IPS-15b (cell line): ENCODE results near the gene TRIO.

Experiments used
- H3K27me3 ChIP-seq: one replicate; pipeline ENCODE4 v1.6.1; 2013; ENCODE audit warnings: low read length; ENCODE audit not compliant: control insufficient read depth, insufficient read depth
- H3K36me3 ChIP-seq: one replicate; pipeline ENCODE4 v1.6.1; 2013; ENCODE audit warnings: low read length; ENCODE audit not compliant: control insufficient read depth, insufficient read depth
- H3K4me1 ChIP-seq: one replicate; pipeline ENCODE4 v1.6.1; 2013; ENCODE audit warnings: mild to moderate bottlenecking, low read length; ENCODE audit not compliant: control insufficient read depth, insufficient read depth
- H3K4me3 ChIP-seq: one replicate; pipeline ENCODE4 v1.5.1; 2013; ENCODE audit warnings: low read depth, low read length
- H3K9ac ChIP-seq: one replicate; pipeline ENCODE4 v1.6.1; 2013; ENCODE audit warnings: low read depth, mild to moderate bottlenecking, low read length
- H3K9me3 ChIP-seq: one replicate; pipeline ENCODE4 v1.6.1; 2013; ENCODE audit warnings: mild to moderate bottlenecking, low read length; ENCODE audit not compliant: control insufficient read depth, insufficient read depth

TRIO gene

DNA sequence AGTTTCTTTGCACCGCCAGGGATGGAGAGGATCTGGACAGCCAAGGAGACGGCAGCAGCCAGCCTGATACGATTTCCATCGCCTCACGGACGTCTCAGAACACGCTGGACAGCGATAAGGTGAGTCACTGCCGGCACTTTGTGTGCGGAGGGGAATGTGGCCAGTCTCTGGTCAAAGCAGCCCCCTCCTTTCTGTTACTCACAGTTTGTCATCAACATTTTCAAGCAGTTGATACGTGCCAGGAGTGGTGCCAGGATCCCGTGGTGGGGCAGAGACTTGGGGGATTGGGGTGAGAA, 263.4 kb downstream of the TRIO start:
- no peaks in the 10 kb centered on the region for H3K9me3 ChIP-seq
- peaks cover 30% of the 10 kb centered on the region for H3K36me3 ChIP-seq
- H3K4me3 ChIP-seq, result no peak overlapping the region
- H3K27me3 ChIP-seq, result no peaks in the 10 kb centered on the region
- no peaks in the 10 kb centered on the region for H3K4me1 ChIP-seq
- H3K9ac ChIP-seq, result no peak overlapping the region

DNA sequence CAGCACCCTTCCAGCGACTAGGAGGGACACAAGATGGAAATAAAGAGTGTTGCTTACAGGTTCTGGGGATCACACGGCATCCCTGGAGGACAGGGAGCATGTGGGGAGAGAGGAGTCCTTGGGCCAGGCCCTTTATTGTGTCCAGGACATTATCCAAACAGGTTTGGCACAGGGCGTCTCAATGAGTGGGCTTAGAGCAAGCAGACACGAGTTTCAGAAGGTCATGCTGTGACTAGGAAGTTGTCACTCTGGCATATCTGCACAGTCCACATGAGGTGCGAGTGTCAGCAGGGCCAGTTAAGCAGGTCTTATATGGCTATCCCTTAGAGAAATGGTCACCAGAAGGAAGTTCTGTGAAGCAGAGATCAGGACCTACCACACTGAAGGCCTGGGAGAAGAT, 263.9 kb downstream of the TRIO start:
- Histone ChIP-seq H3K36me3 (peaks cover 30% of the 10 kb centered on the region), H3K27me3 (no peaks in the 10 kb centered on the region), H3K9me3 (no peaks in the 10 kb centered on the region), H3K9ac (no peak overlapping the region), H3K4me1 (no peaks in the 10 kb centered on the region), H3K4me3 (no peak overlapping the region)

DNA sequence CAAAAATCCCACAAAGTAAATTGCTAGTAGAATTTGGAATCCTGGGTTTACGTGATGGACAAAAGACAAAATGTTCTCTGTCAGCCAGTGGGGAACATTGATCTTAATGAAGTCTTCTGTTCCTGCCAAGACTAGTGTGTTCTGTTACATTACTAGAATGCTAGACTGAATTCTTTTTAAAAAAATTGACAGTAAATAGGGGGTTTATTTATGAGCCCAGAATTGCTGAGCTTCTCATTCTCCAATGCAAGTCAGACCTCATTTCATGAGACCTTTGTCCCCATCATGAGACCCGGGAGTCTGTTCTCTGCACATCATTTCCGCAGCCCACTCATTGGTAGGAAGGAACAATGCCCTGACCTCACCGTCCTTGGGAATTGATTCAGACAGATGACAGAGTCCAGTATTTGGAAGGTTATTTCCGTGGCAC, 264.6 kb downstream of the TRIO start:
- Histone ChIP-seq H3K27me3 (no peaks in the 10 kb centered on the region), H3K9me3 (no peaks in the 10 kb centered on the region), H3K36me3 (peaks cover 27% of the 10 kb centered on the region), H3K9ac (no peak overlapping the region), H3K4me3 (no peak overlapping the region), H3K4me1 (no peaks in the 10 kb centered on the region)

DNA sequence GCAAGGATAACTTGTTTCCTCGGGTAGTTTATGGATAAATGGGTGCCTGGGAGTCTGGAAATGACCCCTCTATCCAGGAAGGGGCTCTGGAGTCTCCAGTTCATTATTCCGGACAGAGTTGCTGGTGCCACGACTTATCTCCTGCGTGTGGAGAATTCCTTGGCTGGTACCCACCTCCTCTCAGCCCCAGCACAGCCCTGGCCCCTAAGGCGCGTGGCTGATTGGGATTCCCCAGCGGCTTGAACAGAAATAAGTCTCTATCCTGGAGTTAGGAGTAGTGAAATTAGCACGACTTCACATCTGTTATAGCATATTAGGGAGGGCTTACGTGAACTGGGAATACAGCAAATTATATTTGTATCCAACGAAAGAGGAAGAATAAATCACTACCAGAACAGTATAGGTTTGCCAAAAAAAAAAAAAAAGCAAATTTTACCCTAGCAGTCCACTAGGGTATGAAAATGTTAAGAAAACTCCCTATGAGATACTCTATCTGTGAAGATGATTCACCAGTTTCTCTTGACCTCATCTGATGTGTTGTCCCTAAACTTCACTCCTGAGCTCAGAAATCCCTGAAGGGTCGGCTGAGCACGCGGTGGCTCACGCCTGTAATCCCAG, 265.9 kb downstream of the TRIO start:
- peaks cover 5% of the 10 kb centered on the region for H3K4me1 ChIP-seq
- no peaks in the 10 kb centered on the region for H3K27me3 ChIP-seq
- peaks cover 27% of the 10 kb centered on the region for H3K36me3 ChIP-seq
- H3K9me3 ChIP-seq, result no peaks in the 10 kb centered on the region
- no peak overlapping the region for H3K9ac ChIP-seq
- no peak overlapping the region for H3K4me3 ChIP-seq

DNA sequence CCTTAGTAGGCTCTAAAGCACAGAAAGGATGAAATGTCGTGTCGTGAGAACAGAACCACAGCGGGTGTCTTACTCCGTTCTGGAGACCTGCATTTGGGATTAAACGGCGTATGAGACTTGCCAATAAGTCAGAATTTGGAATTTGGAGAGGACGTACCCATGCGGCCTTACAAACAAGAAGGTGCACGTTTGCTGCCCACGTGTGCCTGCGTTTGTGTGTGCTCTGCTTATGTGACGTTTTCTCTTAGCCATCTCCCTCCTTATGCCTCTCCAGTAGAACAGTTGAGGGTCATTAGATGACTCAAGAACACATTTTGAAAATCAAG, 266.9 kb downstream of the TRIO start:
- H3K4me3 ChIP-seq, result no peak overlapping the region
- no peak overlapping the region for H3K9ac ChIP-seq
- H3K36me3 ChIP-seq, result peaks cover 26% of the 10 kb centered on the region
- H3K27me3 ChIP-seq, result no peaks in the 10 kb centered on the region
- peaks cover 5% of the 10 kb centered on the region for H3K4me1 ChIP-seq
- H3K9me3 ChIP-seq, result no peaks in the 10 kb centered on the region

DNA sequence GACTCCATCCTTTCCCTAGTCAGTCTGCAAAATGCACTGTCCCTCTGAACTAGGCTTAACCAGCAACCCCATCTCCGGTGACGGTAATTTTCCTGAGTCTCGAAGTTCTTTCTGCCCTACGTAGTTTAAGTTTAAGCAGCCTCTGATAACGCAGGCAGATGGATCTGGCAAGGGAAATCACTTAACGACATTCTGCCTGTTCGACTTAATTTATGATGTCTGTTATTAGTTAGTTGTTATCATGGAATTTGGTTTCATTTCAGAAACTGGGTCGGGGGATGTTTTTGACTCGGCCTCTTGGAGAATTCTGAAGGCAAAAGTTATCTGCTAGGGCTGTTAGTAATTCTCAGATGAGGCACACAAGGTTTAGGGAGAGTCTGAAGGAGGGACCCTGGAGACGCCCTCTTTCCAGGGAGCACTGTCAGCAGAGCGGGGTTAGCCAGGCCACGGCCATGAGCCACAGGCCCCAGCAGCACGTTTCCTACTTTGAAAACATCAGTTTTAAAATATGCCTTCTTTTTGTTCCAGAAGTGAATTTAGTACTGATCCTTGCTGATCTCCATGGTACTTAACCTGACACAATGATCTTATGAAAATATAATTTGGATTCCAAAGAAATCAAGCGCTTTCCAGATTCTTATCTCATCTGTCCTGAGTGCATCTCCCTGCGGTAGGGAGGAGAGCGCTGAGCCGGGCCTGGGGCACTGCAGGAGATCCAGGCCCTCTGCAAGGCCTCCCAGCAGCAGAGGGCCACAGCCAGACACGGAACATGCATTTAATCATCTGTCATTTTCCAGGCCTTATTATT, 267.5 kb downstream of the TRIO start:
- H3K27me3 ChIP-seq, result no peaks in the 10 kb centered on the region
- no peaks in the 10 kb centered on the region for H3K9me3 ChIP-seq
- no peak overlapping the region for H3K4me3 ChIP-seq
- H3K9ac ChIP-seq, result no peak overlapping the region
- H3K4me1 ChIP-seq, result peaks cover 5% of the 10 kb centered on the region
- peaks cover 23% of the 10 kb centered on the region for H3K36me3 ChIP-seq

DNA sequence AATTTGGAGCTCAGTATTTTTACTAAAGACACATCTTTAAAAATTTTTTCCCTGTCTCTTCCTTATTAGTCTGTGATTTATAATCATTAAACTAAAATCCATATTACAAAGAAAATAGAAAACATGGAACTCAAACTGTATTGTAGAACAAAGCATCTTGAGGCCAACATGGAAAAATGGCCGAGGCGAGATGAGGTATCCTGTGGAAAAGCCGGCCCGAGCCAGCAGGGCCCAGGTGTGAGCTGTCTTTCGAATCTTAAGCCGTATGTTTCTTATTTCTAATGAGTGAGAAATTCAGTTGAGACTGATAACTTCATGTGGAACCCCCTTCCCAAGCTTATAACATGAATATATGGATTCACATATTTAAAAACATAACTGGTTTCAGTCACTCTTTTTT, 268.1 kb downstream of the TRIO start:
- H3K27me3 ChIP-seq, result no peaks in the 10 kb centered on the region
- H3K4me1 ChIP-seq, result peaks cover 5% of the 10 kb centered on the region
- no peak overlapping the region for H3K9ac ChIP-seq
- H3K4me3 ChIP-seq, result no peak overlapping the region
- H3K36me3 ChIP-seq, result peaks cover 17% of the 10 kb centered on the region
- no peaks in the 10 kb centered on the region for H3K9me3 ChIP-seq

DNA sequence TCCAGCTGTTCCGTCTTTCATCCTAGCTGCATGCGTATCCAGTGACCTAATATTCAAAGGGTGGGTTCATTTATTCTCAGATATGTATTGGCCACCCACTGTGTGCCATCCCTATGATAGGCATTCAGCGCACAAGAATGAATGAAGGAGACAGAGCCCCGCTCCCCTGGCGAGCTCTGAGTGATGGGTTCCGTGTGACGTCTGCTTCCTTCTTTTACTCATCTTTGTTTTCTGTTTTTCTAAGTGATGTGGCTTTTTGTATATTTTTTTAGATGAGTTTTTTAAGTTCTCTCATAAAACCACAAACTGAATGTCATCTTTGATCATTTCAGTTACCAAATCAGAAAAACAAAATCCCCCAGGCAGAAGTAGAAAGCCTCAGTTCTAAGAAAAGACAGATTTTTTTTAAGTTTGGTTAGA, 270.2 kb downstream of the TRIO start:
- Histone ChIP-seq H3K4me3 (no peak overlapping the region), H3K36me3 (peaks cover 6% of the 10 kb centered on the region), H3K9me3 (no peaks in the 10 kb centered on the region), H3K27me3 (no peaks in the 10 kb centered on the region), H3K9ac (no peak overlapping the region), H3K4me1 (peaks cover 13% of the 10 kb centered on the region)

DNA sequence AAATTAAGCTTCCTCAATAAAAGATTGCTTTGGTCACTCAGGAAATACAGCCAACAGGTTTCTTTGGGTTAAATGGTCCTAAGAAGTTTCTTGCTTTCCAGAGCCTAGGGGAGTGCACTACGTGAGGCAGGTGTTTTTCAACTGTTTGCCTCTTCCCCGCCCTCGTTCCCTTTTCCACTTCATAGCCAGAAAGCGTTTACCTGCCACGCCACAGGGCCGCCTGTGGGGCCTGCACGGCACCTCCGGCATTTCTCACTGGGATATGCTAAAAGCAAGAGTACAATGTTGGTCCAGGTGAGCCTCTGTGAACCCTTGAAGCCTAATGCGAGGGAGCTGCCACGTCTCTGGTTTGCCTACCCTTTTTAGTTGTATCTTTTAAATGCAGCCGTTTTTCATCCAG, 270.9 kb downstream of the TRIO start:
- peaks cover 6% of the 10 kb centered on the region for H3K36me3 ChIP-seq
- peaks cover 13% of the 10 kb centered on the region for H3K4me1 ChIP-seq
- no peaks in the 10 kb centered on the region for H3K9me3 ChIP-seq
- no peak overlapping the region for H3K9ac ChIP-seq
- no peaks in the 10 kb centered on the region for H3K27me3 ChIP-seq
- no peak overlapping the region for H3K4me3 ChIP-seq

DNA sequence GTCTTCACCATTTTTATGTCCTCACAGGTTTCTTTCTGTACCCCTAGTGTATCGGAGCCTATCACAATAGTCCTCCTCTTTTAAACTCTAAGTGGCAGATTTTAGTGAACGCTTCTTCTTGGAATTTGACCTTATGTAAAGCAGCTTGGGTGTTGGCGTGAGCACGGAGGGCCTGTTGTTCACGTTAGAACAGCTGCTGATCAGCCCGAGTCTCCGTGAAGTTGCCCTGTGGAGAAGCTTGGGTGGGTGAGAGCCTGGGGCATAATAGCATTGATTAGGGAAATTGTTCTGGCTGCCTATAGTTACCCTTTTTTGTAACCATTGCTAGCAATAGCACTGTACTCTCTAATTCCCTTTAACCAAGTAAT, 271.5 kb downstream of the TRIO start:
- H3K9me3 ChIP-seq, result no peaks in the 10 kb centered on the region
- H3K36me3 ChIP-seq, result peaks cover 7% of the 10 kb centered on the region
- no peak overlapping the region for H3K9ac ChIP-seq
- H3K4me1 ChIP-seq, result peaks cover 13% of the 10 kb centered on the region
- no peaks in the 10 kb centered on the region for H3K27me3 ChIP-seq
- H3K4me3 ChIP-seq, result no peak overlapping the region

DNA sequence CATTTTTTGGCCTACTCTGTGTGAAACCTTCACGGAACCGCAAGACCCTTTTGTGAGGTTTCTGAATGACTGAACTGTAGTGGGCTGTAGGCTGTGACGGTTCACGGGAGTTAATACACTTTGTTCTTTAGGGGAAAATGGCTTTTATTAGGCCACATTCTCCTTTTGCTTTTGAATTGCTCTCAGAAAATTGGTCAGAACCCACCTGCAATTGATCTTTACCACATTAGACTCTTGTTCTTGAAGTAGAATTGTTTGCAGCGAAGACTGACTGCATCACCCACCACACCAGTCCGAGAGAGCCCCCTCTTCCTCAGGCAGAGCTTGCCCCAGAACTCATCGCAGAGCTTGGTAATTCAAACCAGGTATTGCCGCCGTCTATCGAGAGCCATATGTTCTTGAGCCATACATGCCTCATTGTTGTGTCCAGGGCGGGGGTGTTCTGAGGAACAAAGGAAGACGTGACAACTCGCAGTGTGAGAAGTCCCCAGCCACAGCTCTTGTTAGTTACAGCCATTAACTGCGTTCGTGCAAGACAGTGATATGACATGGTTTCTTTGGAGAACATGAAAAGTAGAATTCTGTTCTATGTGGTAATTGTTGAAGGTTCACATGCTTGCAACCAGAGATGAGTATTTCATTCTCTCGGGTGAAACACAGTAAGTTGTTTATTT, 272.0 kb downstream of the TRIO start:
- Histone ChIP-seq H3K27me3 (no peaks in the 10 kb centered on the region), H3K9ac (no peak overlapping the region), H3K4me1 (peaks cover 13% of the 10 kb centered on the region), H3K36me3 (peaks cover 8% of the 10 kb centered on the region), H3K9me3 (no peaks in the 10 kb centered on the region), H3K4me3 (no peak overlapping the region)

DNA sequence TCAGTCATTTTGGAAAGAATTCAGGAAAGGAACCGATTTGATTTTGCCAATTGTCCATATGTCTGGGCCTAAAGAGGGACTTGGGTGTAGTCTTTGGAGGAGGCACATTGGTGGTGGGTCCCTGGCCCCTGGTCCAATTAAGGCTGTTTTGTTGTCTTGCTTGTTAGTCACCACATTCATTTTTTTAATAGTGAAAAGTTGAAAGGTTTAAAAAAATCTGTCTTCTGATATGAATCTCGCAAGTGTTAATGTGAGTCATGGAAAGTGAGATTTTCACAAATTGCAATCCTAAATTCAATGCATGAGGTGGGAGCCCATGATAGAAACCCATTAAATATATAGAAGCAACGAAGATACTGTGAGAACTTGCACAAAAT, 272.5 kb downstream of the TRIO start:
- Histone ChIP-seq H3K4me1 (peaks cover 13% of the 10 kb centered on the region), H3K36me3 (peaks cover 12% of the 10 kb centered on the region), H3K9ac (no peak overlapping the region), H3K4me3 (no peak overlapping the region), H3K9me3 (no peaks in the 10 kb centered on the region), H3K27me3 (no peaks in the 10 kb centered on the region)
